GM23338 (cell line): ENCODE measurements around the gene USP24. TPM values are rescaled to one million over a fixed set of nuclear protein-coding genes. Genes with fewer than 3 reads are reported as not detected.
"Not testable (repeated sequence)": the region's sequence is repeated elsewhere in the genome, so short reads cannot be mapped to it uniquely, and the experiment has no call there.

ENCODE experiments used
- ATAC-seq: fragments of 200-7000 bp; cut with Tn5 transposase; 3 replicates; pipeline ENCODE4 v1.9.1; 2020
- DNase-seq: peaks from one replicate; pipeline ENCODE4 v3.0.0-alpha.2; 2015; ENCODE audit warnings: low spot score
- H2AFZ ChIP-seq: fragments of 200-600 bp; sonication (generic); 2 replicates; pipeline ENCODE4 v1.8.0; 2016; ENCODE audit warnings: antibody characterized with exemption, mild to moderate bottlenecking, moderate library complexity
- H3F3A ChIP-seq: fragments of 200-600 bp; sonication (generic); replicated peaks from 2 replicates; pipeline ENCODE4 v1.8.0; 2017; ENCODE audit warnings: antibody characterized with exemption, mixed run types, low read depth
- H3K27ac ChIP-seq: fragments of 200-600 bp; sonication (generic); 2 replicates; pipeline ENCODE4 v1.6.1; 2016; ENCODE audit warnings: low read depth
- H3K27me3 ChIP-seq: fragments of 200-600 bp; sonication (generic); 2 replicates; pipeline ENCODE4 v1.8.0; 2016; ENCODE audit warnings: mild to moderate bottlenecking, mixed run types, moderate library complexity; ENCODE audit not compliant: insufficient read depth
- H3K36me3 ChIP-seq: fragments of 200-600 bp; sonication (generic); 2 replicates; pipeline ENCODE4 v1.8.0; 2016; ENCODE audit warnings: mild to moderate bottlenecking; ENCODE audit not compliant: insufficient read depth
- H3K4me1 ChIP-seq: fragments of 200-600 bp; sonication (generic); 2 replicates; pipeline ENCODE4 v1.8.0; 2016; ENCODE audit warnings: mild to moderate bottlenecking, moderate library complexity; ENCODE audit not compliant: insufficient read depth
- H3K4me2 ChIP-seq: fragments of 200-600 bp; sonication (generic); 2 replicates; pipeline ENCODE4 v1.7.1; 2017; ENCODE audit warnings: mixed run types
- H3K4me3 ChIP-seq: fragments of 200-600 bp; sonication (generic); 2 replicates; pipeline ENCODE4 v1.6.1; 2016; ENCODE audit warnings: mixed run types
- H3K79me2 ChIP-seq: fragments of 200-600 bp; sonication (generic); replicated peaks from 2 replicates; pipeline ENCODE4 v1.8.0; 2017; ENCODE audit warnings: mild to moderate bottlenecking; ENCODE audit not compliant: insufficient read depth
- H3K9me2 ChIP-seq: fragments of 200-600 bp; sonication (generic); 2 replicates; pipeline ENCODE4 v1.8.0; 2017; ENCODE audit not compliant: insufficient read depth
- H4K20me1 ChIP-seq: fragments of 200-600 bp; sonication (generic); replicated peaks from 2 replicates; pipeline ENCODE4 v1.8.0; 2017; ENCODE audit warnings: mild to moderate bottlenecking; ENCODE audit not compliant: insufficient read depth
- H3K27ac Mint-ChIP-seq: 2 replicates; pipeline ENCODE4 v1.8.0; 2020; ENCODE audit warnings: inconsistent platforms, mild to moderate bottlenecking, moderate library complexity, mixed read lengths
- H3K27me3 Mint-ChIP-seq: 3 replicates; pipeline ENCODE4 v1.8.0; 2022; ENCODE audit warnings: low read depth, mild to moderate bottlenecking, moderate library complexity, mixed read lengths, inconsistent platforms; ENCODE audit not compliant: insufficient read depth, poor library complexity
- H3K36me3 Mint-ChIP-seq: 3 replicates; pipeline ENCODE4 v1.8.0; 2021; ENCODE audit warnings: low read depth, mild to moderate bottlenecking, inconsistent platforms, moderate library complexity, mixed read lengths
- H3K4me1 Mint-ChIP-seq: 3 replicates; pipeline ENCODE4 v1.8.0; 2020; ENCODE audit warnings: mild to moderate bottlenecking, inconsistent platforms, mixed read lengths
- H3K4me3 Mint-ChIP-seq: 3 replicates; pipeline ENCODE4 v1.8.0; 2021; ENCODE audit warnings: moderate library complexity, mild to moderate bottlenecking, inconsistent platforms, mixed read lengths
- H3K9me3 Mint-ChIP-seq: 3 replicates; pipeline ENCODE4 v1.8.0; 2020; ENCODE audit warnings: moderate library complexity, mild to moderate bottlenecking, inconsistent platforms, mixed read lengths
- EZH2phosphoT487 ChIP-seq: fragments of 200-600 bp; sonication (generic); IDR thresholded peaks from one replicate; pipeline ENCODE4 v1.8.1; 2018; ENCODE audit warnings: antibody characterized with exemption; ENCODE audit not compliant: unreplicated experiment
- NANOG ChIP-seq: IDR thresholded peaks from 2 replicates; pipeline ENCODE4 v1.6.1; 2016; ENCODE audit warnings: antibody characterized with exemption, borderline replicate concordance
- polyA plus RNA-seq: library from polyadenylated mRNA; unstranded; fragments of >200 nt; fragmentation: Nextera tagmentation; extraction: Ambion mirVana; gene quantifications from 2 replicates; pipeline ENCODE4 v1.2.1, GENCODE V29; 2016
- total RNA-seq: library from RNA; depleted of rRNA; stranded (reverse); fragments of >200 nt; shearing (Covaris generic); gene quantifications from 2 replicates; pipeline ENCODE4 v1.2.3, GENCODE V29; 2014
- TF ChIP-seq, protein P1 (sequence below), 2 experiments: fragments of 200-600 bp in 1 of 2; sonication (generic) in 1 of 2; conservative IDR thresholded peaks; 2 replicates each; pipeline versions ENCODE4 v1.5.1 to v1.6.1; 2016 to 2017; ENCODE audit warnings: antibody characterized with exemption in 2 of 2, low read depth in 2 of 2, mild to moderate bottlenecking in 2 of 2, moderate library complexity in 1 of 2
- TF ChIP-seq, protein P2 (sequence below): fragments of 250-450 bp; sonication (Bioruptor Pico); IDR thresholded peaks from 2 replicates; pipeline ENCODE4 v1.5.0; 2020; ENCODE audit warnings: mild to moderate bottlenecking, moderate library complexity

The USP24 gene
- total and polyA plus RNA-seq, 2 experiments from 2014 or later = 12.1 to 32.6 TPM

DNA sequence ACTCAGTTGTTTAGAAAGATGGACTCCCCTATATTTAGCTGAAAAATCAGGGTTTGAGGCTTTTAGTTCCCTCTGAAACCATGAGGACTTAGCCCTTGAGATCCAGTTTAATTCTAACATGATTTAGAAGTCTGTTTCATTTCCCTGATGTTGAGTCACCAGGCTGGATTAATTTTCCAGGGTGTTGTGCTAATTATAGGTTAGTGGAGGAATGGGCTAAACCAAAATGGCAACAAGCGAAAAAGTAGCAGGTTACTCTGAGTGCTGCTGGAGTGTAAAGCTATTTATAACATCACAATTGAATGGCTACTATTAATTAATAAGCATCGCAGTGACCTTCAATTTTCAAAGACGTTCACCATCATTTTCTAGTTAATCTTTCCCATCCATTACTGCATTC lies 15.5 kb upstream of the USP24 start (continued):
- TF ChIP-seq, protein P1, sequence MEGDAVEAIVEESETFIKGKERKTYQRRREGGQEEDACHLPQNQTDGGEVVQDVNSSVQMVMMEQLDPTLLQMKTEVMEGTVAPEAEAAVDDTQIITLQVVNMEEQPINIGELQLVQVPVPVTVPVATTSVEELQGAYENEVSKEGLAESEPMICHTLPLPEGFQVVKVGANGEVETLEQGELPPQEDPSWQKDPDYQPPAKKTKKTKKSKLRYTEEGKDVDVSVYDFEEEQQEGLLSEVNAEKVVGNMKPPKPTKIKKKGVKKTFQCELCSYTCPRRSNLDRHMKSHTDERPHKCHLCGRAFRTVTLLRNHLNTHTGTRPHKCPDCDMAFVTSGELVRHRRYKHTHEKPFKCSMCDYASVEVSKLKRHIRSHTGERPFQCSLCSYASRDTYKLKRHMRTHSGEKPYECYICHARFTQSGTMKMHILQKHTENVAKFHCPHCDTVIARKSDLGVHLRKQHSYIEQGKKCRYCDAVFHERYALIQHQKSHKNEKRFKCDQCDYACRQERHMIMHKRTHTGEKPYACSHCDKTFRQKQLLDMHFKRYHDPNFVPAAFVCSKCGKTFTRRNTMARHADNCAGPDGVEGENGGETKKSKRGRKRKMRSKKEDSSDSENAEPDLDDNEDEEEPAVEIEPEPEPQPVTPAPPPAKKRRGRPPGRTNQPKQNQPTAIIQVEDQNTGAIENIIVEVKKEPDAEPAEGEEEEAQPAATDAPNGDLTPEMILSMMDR (conservative IDR thresholded peaks at IDR 0.05; ENCODE audit: low read depth in 2 of 2) = no peak
- no peak for TF ChIP-seq NANOG

DNA sequence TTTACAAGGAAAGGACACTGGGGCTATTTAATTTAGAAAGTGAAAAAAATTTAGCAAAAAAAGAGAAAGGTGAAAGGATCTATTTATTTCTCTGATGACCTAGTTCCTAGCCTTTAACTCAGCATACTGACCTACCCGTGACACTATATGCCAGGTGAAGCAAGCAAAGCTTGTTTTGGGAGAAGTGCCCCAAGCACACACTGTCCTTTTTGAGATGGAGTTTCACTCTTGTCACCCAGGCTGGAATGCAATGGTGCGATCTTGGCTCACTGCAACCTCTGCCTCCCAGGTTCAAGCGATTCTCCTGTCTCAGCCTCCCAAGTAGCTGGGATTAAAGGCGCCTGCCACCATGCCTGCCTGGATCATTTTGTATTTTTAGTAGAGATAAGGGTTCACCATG lies 14.6 kb upstream of the USP24 start:
- not testable (repeated sequence) for H3K9me3 Mint-ChIP-seq, H3K4me3 Mint-ChIP-seq, H3K27ac Mint-ChIP-seq, DNase-seq, H3F3A ChIP-seq, H3K36me3 ChIP-seq, H3K36me3 Mint-ChIP-seq, H3K79me2 ChIP-seq, H3K4me2 ChIP-seq, H3K4me1 ChIP-seq, H3K9me2 ChIP-seq, H3K27me3 ChIP-seq, H3K4me3 ChIP-seq, ATAC-seq, H4K20me1 ChIP-seq, H3K27me3 Mint-ChIP-seq, H2AFZ ChIP-seq, H3K27ac ChIP-seq
- H3K4me1 Mint-ChIP-seq = peaks cover 17% of the 10 kb centered on the region

DNA sequence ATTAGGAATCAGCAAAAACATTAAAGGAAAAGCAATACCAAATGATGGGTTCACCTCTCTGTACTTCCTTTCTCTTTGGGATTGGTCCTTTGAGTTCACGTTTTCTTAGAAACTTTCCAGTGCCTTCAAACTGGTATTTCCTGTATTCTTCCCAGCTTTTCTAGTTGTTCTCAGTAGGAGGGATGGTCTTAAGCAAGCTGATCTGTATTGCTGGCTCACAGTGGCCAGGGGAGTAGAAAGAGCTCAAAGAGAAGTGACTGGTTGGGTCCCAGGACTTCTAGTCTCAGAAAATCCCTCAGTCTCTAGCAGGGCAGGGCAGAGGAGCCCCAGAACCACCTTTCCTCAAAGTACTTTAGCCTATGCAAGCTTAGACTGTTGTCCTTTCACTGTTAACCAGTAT lies 10.1 kb upstream of the USP24 start:
- H3K27ac Mint-ChIP-seq = no peak overlapping the region; the same call in 1 of the 2 replicates
- Histone ChIP-seq H4K20me1 (no peaks in the 10 kb centered on the region), H3K36me3 (no peaks in the 10 kb centered on the region), H3K4me3 (no peak overlapping the region), H3K27me3 (no peaks in the 10 kb centered on the region), H3K9me2 (no peaks in the 10 kb centered on the region), H3F3A (no peaks in the 10 kb centered on the region), H3K4me1 (0 out of 2 replicates have a peak, but pooled peaks cover 5% of the 10 kb centered on the region), H3K4me2 (no peak overlapping the region; the same call in 1 of the 2 replicates), H3K27ac (no peak overlapping the region), H2AFZ (peak overlapping the region; percentile 4; the same call in 1 of the 2 replicates), H3K79me2 (no peaks in the 10 kb centered on the region)
- peaks cover 3% of the 10 kb centered on the region; the same call in 2 of the 3 replicates for H3K36me3 Mint-ChIP-seq
- H3K4me1 Mint-ChIP-seq = peaks cover 7% of the 10 kb centered on the region; the same call in 2 of the 3 replicates
- peaks cover 2% of the 10 kb centered on the region for H3K27me3 Mint-ChIP-seq
- H3K9me3 Mint-ChIP-seq = peaks cover 7% of the 10 kb centered on the region
- TF ChIP-seq EZH2phosphoT487 = no peak
- TF ChIP-seq, protein P2, sequence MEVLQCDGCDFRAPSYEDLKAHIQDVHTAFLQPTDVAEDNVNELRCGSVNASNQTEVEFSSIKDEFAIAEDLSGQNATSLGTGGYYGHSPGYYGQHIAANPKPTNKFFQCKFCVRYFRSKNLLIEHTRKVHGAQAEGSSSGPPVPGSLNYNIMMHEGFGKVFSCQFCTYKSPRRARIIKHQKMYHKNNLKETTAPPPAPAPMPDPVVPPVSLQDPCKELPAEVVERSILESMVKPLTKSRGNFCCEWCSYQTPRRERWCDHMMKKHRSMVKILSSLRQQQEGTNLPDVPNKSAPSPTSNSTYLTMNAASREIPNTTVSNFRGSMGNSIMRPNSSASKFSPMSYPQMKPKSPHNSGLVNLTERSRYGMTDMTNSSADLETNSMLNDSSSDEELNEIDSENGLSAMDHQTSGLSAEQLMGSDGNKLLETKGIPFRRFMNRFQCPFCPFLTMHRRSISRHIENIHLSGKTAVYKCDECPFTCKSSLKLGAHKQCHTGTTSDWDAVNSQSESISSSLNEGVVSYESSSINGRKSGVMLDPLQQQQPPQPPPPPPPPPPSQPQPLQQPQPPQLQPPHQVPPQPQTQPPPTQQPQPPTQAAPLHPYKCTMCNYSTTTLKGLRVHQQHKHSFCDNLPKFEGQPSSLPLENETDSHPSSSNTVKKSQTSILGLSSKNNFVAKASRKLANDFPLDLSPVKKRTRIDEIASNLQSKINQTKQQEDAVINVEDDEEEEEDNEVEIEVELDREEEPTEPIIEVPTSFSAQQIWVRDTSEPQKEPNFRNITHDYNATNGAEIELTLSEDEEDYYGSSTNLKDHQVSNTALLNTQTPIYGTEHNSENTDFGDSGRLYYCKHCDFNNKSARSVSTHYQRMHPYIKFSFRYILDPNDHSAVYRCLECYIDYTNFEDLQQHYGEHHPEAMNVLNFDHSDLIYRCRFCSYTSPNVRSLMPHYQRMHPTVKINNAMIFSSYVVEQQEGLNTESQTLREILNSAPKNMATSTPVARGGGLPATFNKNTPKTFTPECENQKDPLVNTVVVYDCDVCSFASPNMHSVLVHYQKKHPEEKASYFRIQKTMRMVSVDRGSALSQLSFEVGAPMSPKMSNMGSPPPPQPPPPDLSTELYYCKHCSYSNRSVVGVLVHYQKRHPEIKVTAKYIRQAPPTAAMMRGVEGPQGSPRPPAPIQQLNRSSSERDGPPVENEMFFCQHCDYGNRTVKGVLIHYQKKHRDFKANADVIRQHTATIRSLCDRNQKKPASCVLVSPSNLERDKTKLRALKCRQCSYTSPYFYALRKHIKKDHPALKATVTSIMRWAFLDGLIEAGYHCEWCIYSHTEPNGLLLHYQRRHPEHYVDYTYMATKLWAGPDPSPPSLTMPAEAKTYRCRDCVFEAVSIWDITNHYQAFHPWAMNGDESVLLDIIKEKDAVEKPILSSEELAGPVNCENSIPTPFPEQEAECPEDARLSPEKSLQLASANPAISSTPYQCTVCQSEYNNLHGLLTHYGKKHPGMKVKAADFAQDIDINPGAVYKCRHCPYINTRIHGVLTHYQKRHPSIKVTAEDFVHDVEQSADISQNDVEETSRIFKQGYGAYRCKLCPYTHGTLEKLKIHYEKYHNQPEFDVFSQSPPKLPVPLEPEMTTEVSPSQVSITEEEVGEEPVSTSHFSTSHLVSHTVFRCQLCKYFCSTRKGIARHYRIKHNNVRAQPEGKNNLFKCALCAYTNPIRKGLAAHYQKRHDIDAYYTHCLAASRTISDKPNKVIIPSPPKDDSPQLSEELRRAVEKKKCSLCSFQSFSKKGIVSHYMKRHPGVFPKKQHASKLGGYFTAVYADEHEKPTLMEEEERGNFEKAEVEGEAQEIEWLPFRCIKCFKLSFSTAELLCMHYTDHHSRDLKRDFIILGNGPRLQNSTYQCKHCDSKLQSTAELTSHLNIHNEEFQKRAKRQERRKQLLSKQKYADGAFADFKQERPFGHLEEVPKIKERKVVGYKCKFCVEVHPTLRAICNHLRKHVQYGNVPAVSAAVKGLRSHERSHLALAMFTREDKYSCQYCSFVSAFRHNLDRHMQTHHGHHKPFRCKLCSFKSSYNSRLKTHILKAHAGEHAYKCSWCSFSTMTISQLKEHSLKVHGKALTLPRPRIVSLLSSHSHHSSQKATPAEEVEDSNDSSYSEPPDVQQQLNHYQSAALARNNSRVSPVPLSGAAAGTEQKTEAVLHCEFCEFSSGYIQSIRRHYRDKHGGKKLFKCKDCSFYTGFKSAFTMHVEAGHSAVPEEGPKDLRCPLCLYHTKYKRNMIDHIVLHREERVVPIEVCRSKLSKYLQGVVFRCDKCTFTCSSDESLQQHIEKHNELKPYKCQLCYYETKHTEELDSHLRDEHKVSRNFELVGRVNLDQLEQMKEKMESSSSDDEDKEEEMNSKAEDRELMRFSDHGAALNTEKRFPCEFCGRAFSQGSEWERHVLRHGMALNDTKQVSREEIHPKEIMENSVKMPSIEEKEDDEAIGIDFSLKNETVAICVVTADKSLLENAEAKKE = 0 out of 2 replicates have a peak, but pooled peaks have one; percentile 18
- peak; percentile 64 for DNase-seq
- ATAC-seq = peak; percentile 74
- no peak overlapping the region for H3K4me3 Mint-ChIP-seq
